Endothelial cell of umbilical vein (primary cell): Measurements from ENCODE around the gene APOC3. TPM values are rescaled to one million over a fixed set of nuclear protein-coding genes. Genes with fewer than 3 reads are reported as not detected.

ENCODE experiments used
- BruUV-seq: library from RNA; stranded (reverse); fragments of 400-500 nt; replicated peaks from 2 replicates; lab custom pipeline; 2021; lab: Mats Ljungman, UMichigan
- CTCF ChIA-PET: fragments of 300-600, 350-600 bp; sonication (Branson Sonifier 250); formaldehyde crosslinking; loops from one replicate; lab custom pipeline; 2021; ENCODE audit warnings: antibody characterized with exemption, inconsistent platforms; lab: Charles Lee
- POLR2A ChIA-PET: fragments of 300-600, 350-600 bp; sonication (Branson Sonifier 250); formaldehyde crosslinking; loops from one replicate; lab custom pipeline; 2021; ENCODE audit warnings: antibody characterized with exemption, inconsistent platforms; lab: Charles Lee
- DNase-seq: peaks from one replicate; pipeline ENCODE4 v3.0.0-alpha.2; 2011; ENCODE audit warnings: low read depth, low spot score
- FAIRE-seq: peaks from 2 replicates; lab custom pipeline; 2011; peaks lifted over from hg19 to GRCh38; lab: Jason Lieb, UNC
- H2AFZ ChIP-seq: 2 replicates; pipeline ENCODE4 v1.6.0; 2012; ENCODE audit warnings: low read depth, low read length, control low read depth, inconsistent platforms
- H3K27ac ChIP-seq: 2 replicates; pipeline ENCODE4 v1.5.1; 2011; ENCODE audit warnings: low read depth, mild to moderate bottlenecking, control low read depth, low read length, moderate library complexity; ENCODE audit not compliant: insufficient read depth
- H3K27me3 ChIP-seq, 2 experiments: 2 replicates each; pipeline versions ENCODE4 v1.6.0 to v1.6.1; 2011; ENCODE audit warnings: low read length in 2 of 2, mixed read lengths in 1 of 2; ENCODE audit not compliant: control insufficient read depth in 2 of 2, insufficient read depth in 2 of 2
- H3K36me3 ChIP-seq, 2 experiments: 2 replicates in 1 of 2; 3 replicates in 1 of 2; pipeline ENCODE4 v1.5.1; 2011; ENCODE audit warnings: low read length in 2 of 2, mild to moderate bottlenecking in 1 of 2, moderate library complexity in 1 of 2; ENCODE audit not compliant: control insufficient read depth in 2 of 2, insufficient read depth in 2 of 2; ENCODE audit errors: extremely low read depth in 1 of 2
- H3K4me1 ChIP-seq: 3 replicates; pipeline ENCODE4 v1.5.1; 2011; ENCODE audit warnings: mild to moderate bottlenecking, low read length; ENCODE audit not compliant: control insufficient read depth, insufficient read depth; ENCODE audit errors: extremely low read depth
- H3K4me2 ChIP-seq: 2 replicates; pipeline ENCODE4 v1.6.1; 2011; ENCODE audit warnings: low read length, control low read depth, mixed read lengths; ENCODE audit not compliant: insufficient read depth
- H3K4me3 ChIP-seq, 3 experiments: fragments of 200-600 bp in 1 of 3; sonication (generic), shearing (Covaris generic) in 1 of 3; replicated peaks in 1 of 3; 2 replicates each; pipeline ENCODE4 v1.5.1; 2011 to 2016; ENCODE audit warnings: control low read depth in 3 of 3, low read length in 3 of 3, mild to moderate bottlenecking in 2 of 3, inconsistent platforms in 1 of 3, low read depth in 1 of 3, moderate library complexity in 1 of 3; ENCODE audit not compliant: insufficient read depth in 1 of 3
- H3K79me2 ChIP-seq: 2 replicates; pipeline ENCODE4 v1.6.0; 2012; ENCODE audit warnings: low read length, inconsistent platforms; ENCODE audit not compliant: control insufficient read depth, insufficient read depth
- H3K9ac ChIP-seq: replicated peaks from 2 replicates; pipeline ENCODE3; 2011; ENCODE audit warnings: low read length, control low read depth; ENCODE audit not compliant: insufficient read depth; ENCODE audit errors: extremely low read depth
- H3K9me1 ChIP-seq: replicated peaks from 3 replicates; pipeline ENCODE4 v1.6.0; 2011; ENCODE audit warnings: mild to moderate bottlenecking, low read length; ENCODE audit not compliant: control insufficient read depth, insufficient read depth; ENCODE audit errors: extremely low read depth
- H3K9me3 ChIP-seq: replicated peaks from 2 replicates; pipeline ENCODE4 v1.5.1; 2012; ENCODE audit warnings: low read length, inconsistent platforms; ENCODE audit not compliant: control insufficient read depth, insufficient read depth
- H4K20me1 ChIP-seq: replicated peaks from 2 replicates; pipeline ENCODE3; 2011; ENCODE audit warnings: mild to moderate bottlenecking, low read length; ENCODE audit not compliant: control insufficient read depth, insufficient read depth; ENCODE audit errors: extremely low read depth
- CTCF ChIP-seq, 2 donors: IDR thresholded peaks; 1 replicate in 1 of 2; 2 replicates in 1 of 2; pipeline ENCODE4 v1.5.1; 2011; ENCODE audit warnings: low read length in 2 of 2, mild to moderate bottlenecking in 2 of 2, moderate library complexity in 2 of 2, control low read depth in 1 of 2, inconsistent platforms in 1 of 2, low read depth in 1 of 2; ENCODE audit not compliant: insufficient read depth in 1 of 2; ENCODE audit errors: extremely low read depth in 1 of 2
- EZH2 ChIP-seq: IDR thresholded peaks from 2 replicates; pipeline ENCODE4 v1.6.1; 2012; ENCODE audit warnings: borderline replicate concordance, low read depth, mild to moderate bottlenecking, moderate library complexity, low read length, inconsistent platforms; ENCODE audit not compliant: severe bottlenecking
- FOS ChIP-seq: IDR thresholded peaks from 2 replicates; pipeline ENCODE4 v1.6.1; 2011; ENCODE audit warnings: mild to moderate bottlenecking, low read length, moderate library complexity, borderline replicate concordance; ENCODE audit not compliant: insufficient read depth
- GATA2 ChIP-seq: IDR thresholded peaks from 2 replicates; pipeline ENCODE4 v1.7.0; 2011; ENCODE audit warnings: low read depth, mild to moderate bottlenecking, moderate library complexity, mixed read lengths, low read length; ENCODE audit not compliant: insufficient read length, insufficient read depth
- JUN ChIP-seq: IDR thresholded peaks from 2 replicates; pipeline ENCODE4 v1.6.1; 2011; ENCODE audit warnings: borderline replicate concordance, low read depth; ENCODE audit not compliant: insufficient read length, insufficient read depth
- MAX ChIP-seq: IDR thresholded peaks from 2 replicates; pipeline ENCODE4 v1.6.1; 2011; ENCODE audit not compliant: insufficient read depth, insufficient read length
- MYC ChIP-seq: IDR thresholded peaks from one replicate; pipeline ENCODE4 v1.6.1; 2011; ENCODE audit warnings: mild to moderate bottlenecking, low read depth, low read length
- POLR2A ChIP-seq: IDR thresholded peaks from 2 replicates; pipeline ENCODE4 v1.6.1; 2012; ENCODE audit warnings: low read depth, mild to moderate bottlenecking, control low read depth, low read length
- POLR2AphosphoS5 ChIP-seq: IDR thresholded peaks from 2 replicates; pipeline ENCODE4 v1.6.1; 2012; ENCODE audit warnings: low read depth, mild to moderate bottlenecking, control low read depth, low read length, moderate library complexity; ENCODE audit not compliant: insufficient read depth
- dilution Hi-C: fragments of 300-500 bp; cut with MboI; formaldehyde crosslinking; loops from one replicate; pipeline ENCODE4 v1.15.0; 2019; ENCODE audit warnings: low sequenced_read_pairs; ENCODE audit not compliant: extremely low pct_ligation_motif_present
- intact Hi-C: fragments of 100-400 bp; cut with micrococcal nuclease; formaldehyde crosslinking; loops from one replicate; pipeline ENCODE4 v1.10.0; 2022
- polyA plus RNA-seq, 4 experiments: library from polyadenylated mRNA; depleted of rRNA in 3 of 4; stranded (reverse) in 3 of 4; unstranded in 1 of 4; fragments of >200 nt; gene quantifications; 2 replicates each; pipeline versions ENCODE4 v1.2.1 to v1.2.3, GENCODE V29; 2011 to 2012; ENCODE audit warnings: missing spikeins in 1 of 4
- total RNA-seq: library from RNA; stranded (reverse); gene quantifications from 2 replicates; pipeline ENCODE4 v1.2.3, GENCODE V29; 2021

APOC3 gene
- total and polyA plus RNA-seq, 2 donors (not counting 3 experiments of a cell fraction or from before 2014, with no cell fraction given), result not detected

- no peaks in the 10 kb centered on the region for H4K20me1 ChIP-seq
- H2AFZ ChIP-seq, result no peak overlapping the region
- no peaks in the 10 kb centered on the region for H3K9me3 ChIP-seq
- no peak overlapping the region for H3K9ac ChIP-seq
- CTCF ChIA-PET, result interaction anchor here (1.2 kb wide), 1 partner anchor 79 kb away, joined by 3 read pairs; the partner anchor contains the start of gene APOA5
- no peaks in the 10 kb centered on the region for H3K9me1 ChIP-seq
- no peak overlapping the region for H3K4me3 ChIP-seq
- POLR2A ChIA-PET, result no interaction called here
- TF ChIP-seq MYC (no peak), GATA2 (no peak), JUN (no peak), CTCF (IDR thresholded peaks at IDR 0.05; ENCODE audit: extremely low read depth in 1 of 2, insufficient read depth in 1 of 2, low read depth in 1 of 2, low read length in 2 of 2) (no peak), POLR2A (no peak), FOS (no peak), POLR2AphosphoS5 (no peak), EZH2 (no peak), MAX (no peak)
- H3K4me2 ChIP-seq, result no peak overlapping the region
- intact Hi-C loops (no loop called here), dilution Hi-C loops (no loop called here)
- no peaks in the 10 kb centered on the region for H3K27me3 ChIP-seq
- no TSS peak for BruUV-seq
- DNase-seq (no peak), FAIRE-seq (no peak)
- H3K36me3 ChIP-seq, result peaks cover 6 to 14% of the 10 kb centered on the region in 2 experiments
- no peaks in the 10 kb centered on the region for H3K79me2 ChIP-seq
- no peak overlapping the region for H3K27ac ChIP-seq
- peaks cover 6% of the 10 kb centered on the region for H3K4me1 ChIP-seq
These were observed 40.3 kb downstream of the APOC3 start for GRCh38 chr11:116870054-116870453.
